Right renal pelvis (tissue), 4 donors: Measurements from ENCODE around the gene AKR1A1. TPM values are rescaled to one million over a fixed set of nuclear protein-coding genes. Genes with fewer than 3 reads are reported as not detected.
"Not testable (repeated sequence)": the region's sequence is repeated elsewhere in the genome, so short reads cannot be mapped to it uniquely, and the experiment has no call there.

Source experiments
- DNase-seq, 4 donors: peaks; one replicate each; pipeline ENCODE4 v3.0.0-alpha.2; 2013; ENCODE audit warnings: low read depth in 4 of 4, low spot score in 3 of 4, missing footprints in 1 of 4
- polyA plus RNA-seq, 4 donors: library from polyadenylated mRNA; unstranded; fragments of 120-200 nt; gene quantifications; one replicate each; pipeline ENCODE4 v1.2.1, GENCODE V29; 2013; ENCODE audit not compliant: insufficient read length in 4 of 4

AKR1A1 gene
- polyA plus RNA-seq, 4 donors: 248 to 336 (median 277) TPM

- DNase-seq: peak in 1 of 4 donors; percentile 12
Measured at GRCh38 chr1:45522324-45523104, 28.1 kb upstream of the AKR1A1 start.

GRCh38 chr1:45523516-45523915 lies 27.1 kb upstream of the AKR1A1 start:
- DNase-seq: not testable (repeated sequence)

- DNase-seq: not testable (repeated sequence)
Measured at GRCh38 chr1:45523975-45524374, 26.7 kb upstream of the AKR1A1 start.

GRCh38 chr1:45526135-45526644 lies 24.4 kb upstream of the AKR1A1 start:
- no peak for DNase-seq

- no peak for DNase-seq
Measured at GRCh38 chr1:45530632-45531135, 19.9 kb upstream of the AKR1A1 start.

GRCh38 chr1:45531873-45532272 lies 18.8 kb upstream of the AKR1A1 start:
- DNase-seq: no peak

- DNase-seq: no peak
Measured at GRCh38 chr1:45535988-45536766, 14.4 kb upstream of the AKR1A1 start.

- no peak for DNase-seq
Measured at GRCh38 chr1:45536886-45537285, 13.7 kb upstream of the AKR1A1 start.

GRCh38 chr1:45541193-45541592 lies 9.4 kb upstream of the AKR1A1 start:
- DNase-seq: no peak

GRCh38 chr1:45542591-45542990 lies 8.0 kb upstream of the AKR1A1 start:
- no peak for DNase-seq

- DNase-seq: no peak
Measured at GRCh38 chr1:45543581-45544417, 6.8 kb upstream of the AKR1A1 start.

- no peak for DNase-seq
Measured at GRCh38 chr1:45544530-45544929, 6.1 kb upstream of the AKR1A1 start.

- no peak for DNase-seq
Measured at GRCh38 chr1:45545019-45545493, 5.6 kb upstream of the AKR1A1 start.

GRCh38 chr1:45545553-45546310 lies 4.9 kb upstream of the AKR1A1 start:
- no peak for DNase-seq

- no peak for DNase-seq
Measured at GRCh38 chr1:45551684-45552083, 1.1 kb downstream of the AKR1A1 start.

- DNase-seq: no peak
Measured at GRCh38 chr1:45552331-45552730, 1.7 kb downstream of the AKR1A1 start.

GRCh38 chr1:45554198-45554597 lies 3.6 kb downstream of the AKR1A1 start:
- no peak for DNase-seq

GRCh38 chr1:45557422-45557944 lies 6.9 kb downstream of the AKR1A1 start:
- DNase-seq: no peak

- no peak for DNase-seq
Measured at GRCh38 chr1:45563843-45564242, 13.2 kb downstream of the AKR1A1 start.
